ENCODE measurements around the gene PIP4K2A.

GRCh38 chr10:22662733-22663330 lies 51.5 kb downstream of the PIP4K2A start:
- TF ChIP-seq, protein P1, sequence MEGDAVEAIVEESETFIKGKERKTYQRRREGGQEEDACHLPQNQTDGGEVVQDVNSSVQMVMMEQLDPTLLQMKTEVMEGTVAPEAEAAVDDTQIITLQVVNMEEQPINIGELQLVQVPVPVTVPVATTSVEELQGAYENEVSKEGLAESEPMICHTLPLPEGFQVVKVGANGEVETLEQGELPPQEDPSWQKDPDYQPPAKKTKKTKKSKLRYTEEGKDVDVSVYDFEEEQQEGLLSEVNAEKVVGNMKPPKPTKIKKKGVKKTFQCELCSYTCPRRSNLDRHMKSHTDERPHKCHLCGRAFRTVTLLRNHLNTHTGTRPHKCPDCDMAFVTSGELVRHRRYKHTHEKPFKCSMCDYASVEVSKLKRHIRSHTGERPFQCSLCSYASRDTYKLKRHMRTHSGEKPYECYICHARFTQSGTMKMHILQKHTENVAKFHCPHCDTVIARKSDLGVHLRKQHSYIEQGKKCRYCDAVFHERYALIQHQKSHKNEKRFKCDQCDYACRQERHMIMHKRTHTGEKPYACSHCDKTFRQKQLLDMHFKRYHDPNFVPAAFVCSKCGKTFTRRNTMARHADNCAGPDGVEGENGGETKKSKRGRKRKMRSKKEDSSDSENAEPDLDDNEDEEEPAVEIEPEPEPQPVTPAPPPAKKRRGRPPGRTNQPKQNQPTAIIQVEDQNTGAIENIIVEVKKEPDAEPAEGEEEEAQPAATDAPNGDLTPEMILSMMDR (IDR thresholded peaks at IDR 0.05): no peak
- TF ChIP-seq POLR2AphosphoS5 (IDR thresholded peaks at IDR 0.05): no peak

Data from prostate gland (tissue), 2 donors.